Activated CD8-positive, alpha-beta memory T cell treated with anti-CD3 and anti-CD28 coated beads for 24 hours (primary cell): Measurements from ENCODE around the gene DLG5.

ENCODE experiments used
- DNase-seq: peaks from one replicate; pipeline ENCODE4 v3.0.0-alpha.2; 2020

Gene DLG5

GRCh38 chr10:77817541-77817940, 109.0 kb downstream of the DLG5 start:
- no peak for DNase-seq

GRCh38 chr10:77816311-77816710, 110.2 kb downstream of the DLG5 start:
- DNase-seq: no peak

- DNase-seq: no peak
These were observed 113.8 kb downstream of the DLG5 start for GRCh38 chr10:77812741-77813140.

- no peak for DNase-seq
These were observed 114.6 kb downstream of the DLG5 start for GRCh38 chr10:77811831-77812430.

- no peak for DNase-seq
These were observed 115.9 kb downstream of the DLG5 start for GRCh38 chr10:77810446-77811335.

GRCh38 chr10:77809336-77809735, 117.2 kb downstream of the DLG5 start:
- DNase-seq: no peak

- DNase-seq: no peak
These were observed 118.8 kb downstream of the DLG5 start for GRCh38 chr10:77807706-77808105.

- DNase-seq: no peak
These were observed 119.9 kb downstream of the DLG5 start for GRCh38 chr10:77806511-77807157.

GRCh38 chr10:77805676-77806075, 120.9 kb downstream of the DLG5 start:
- no peak for DNase-seq

- no peak for DNase-seq
These were observed 122.2 kb downstream of the DLG5 start for GRCh38 chr10:77804371-77804770.

GRCh38 chr10:77801474-77802161, 124.9 kb downstream of the DLG5 start:
- peak; percentile 63 for DNase-seq

- DNase-seq: no peak
These were observed 125.8 kb downstream of the DLG5 start for GRCh38 chr10:77800738-77801266.

GRCh38 chr10:77800320-77800719, 126.2 kb downstream of the DLG5 start:
- no peak for DNase-seq

GRCh38 chr10:77799352-77799751, 127.2 kb downstream of the DLG5 start:
- DNase-seq: no peak

- DNase-seq: no peak
These were observed 127.6 kb downstream of the DLG5 start for GRCh38 chr10:77798940-77799339.

- no peak for DNase-seq
These were observed 130.1 kb downstream of the DLG5 start for GRCh38 chr10:77796311-77796915.

- DNase-seq: no peak
These were observed 131.0 kb downstream of the DLG5 start for GRCh38 chr10:77795426-77796055.

GRCh38 chr10:77794256-77795142, 132.1 kb downstream of the DLG5 start:
- no peak for DNase-seq

GRCh38 chr10:77793831-77794230, 132.7 kb downstream of the DLG5 start:
- DNase-seq: no peak

GRCh38 chr10:77792155-77792554, 134.4 kb downstream of the DLG5 start:
- DNase-seq: no peak

GRCh38 chr10:77791506-77791905, 135.0 kb downstream of the DLG5 start:
- no peak for DNase-seq
